Stimulated activated CD4-positive, alpha-beta T cell treated with anti-CD3 and anti-CD28 coated beads, TNF-alpha, amount 100 ng/mL, for 24 hours (primary cell): ENCODE results near the gene AIPL1.

Experiments
- DNase-seq, 3 experiments: peaks; one replicate each; pipeline ENCODE4 v3.0.0-alpha.2; 2020; ENCODE audit warnings: low read depth in 3 of 3

The AIPL1 gene

GRCh38 chr17:6449307-6449706 is 14.4 kb upstream of the AIPL1 start:
- DNase-seq, result no peak

GRCh38 chr17:6448473-6448872 is 13.6 kb upstream of the AIPL1 start:
- no peak for DNase-seq

- no peak for DNase-seq
Observed at GRCh38 chr17:6446516-6447100, 11.7 kb upstream of the AIPL1 start.

GRCh38 chr17:6444571-6445335 is 9.8 kb upstream of the AIPL1 start:
- DNase-seq, result no peak

GRCh38 chr17:6443692-6444570 is 9.0 kb upstream of the AIPL1 start, which contains the start of gene PIMREG:
Gene PIMREG, plus strand, starts transcription at chr17:6444455. Its CDS starts 656 bp downstream, at chr17:6445111.
- peak; percentile 90 to 95 (median 90) for DNase-seq

GRCh38 chr17:6442775-6443174 is 7.9 kb upstream of the AIPL1 start:
- no peak for DNase-seq

- no peak for DNase-seq
Observed at GRCh38 chr17:6439951-6440350, 5.0 kb upstream of the AIPL1 start.

- no peak for DNase-seq
Observed at GRCh38 chr17:6437956-6438355, 3.0 kb upstream of the AIPL1 start.

GRCh38 chr17:6437466-6437865 is 2.5 kb upstream of the AIPL1 start:
- no peak for DNase-seq

GRCh38 chr17:6435968-6436367 is 1.0 kb upstream of the AIPL1 start:
- DNase-seq, result peak; percentile 28 to 58 (median 31)

GRCh38 chr17:6430769-6431168 is 4.2 kb downstream of the AIPL1 start:
- DNase-seq, result no peak

- DNase-seq, result no peak
Observed at GRCh38 chr17:6429266-6429665, 5.7 kb downstream of the AIPL1 start.

- no peak for DNase-seq
Observed at GRCh38 chr17:6428207-6428965, 6.5 kb downstream of the AIPL1 start.

GRCh38 chr17:6427279-6427781 is 7.6 kb downstream of the AIPL1 start:
- peak in 1 of 3 experiments; percentile 41 for DNase-seq

GRCh38 chr17:6426356-6427101 is 8.4 kb downstream of the AIPL1 start:
- no peak for DNase-seq

GRCh38 chr17:6425407-6425806 is 9.5 kb downstream of the AIPL1 start:
- DNase-seq, result no peak

GRCh38 chr17:6423931-6424330 is 11.0 kb downstream of the AIPL1 start:
- no peak for DNase-seq

- no peak for DNase-seq
Observed at GRCh38 chr17:6422654-6423241, 12.2 kb downstream of the AIPL1 start.

- peak; percentile 61 to 75 (median 61) for DNase-seq
Observed at GRCh38 chr17:6421700-6422604, 13.0 kb downstream of the AIPL1 start.
